Immature natural killer cell (primary cell): Measurements from ENCODE around the gene TMEM187. TPM values are rescaled to one million over a fixed set of nuclear protein-coding genes. Genes with fewer than 3 reads are reported as not detected.
A peak's percentile ranks its signal among the peaks of the same experiment; 100 is the strongest.
"Not testable (repeated sequence)": the region's sequence is repeated elsewhere in the genome, so short reads cannot be mapped to it uniquely, and the experiment has no call there.

ENCODE experiments used
- DNase-seq, 3 donors: peaks; one replicate each; pipeline ENCODE4 v3.0.0; 2022; ENCODE audit warnings: mixed read lengths in 1 of 3
- H3K27ac Mint-ChIP-seq, 6 donors: one replicate each; pipeline ENCODE4 v1.8.0; 2020; ENCODE audit warnings: mixed read lengths in 6 of 6, mild to moderate bottlenecking in 5 of 6, inconsistent platforms in 4 of 6, moderate library complexity in 3 of 6
- H3K27me3 Mint-ChIP-seq, 3 donors: one replicate each; pipeline ENCODE4 v1.8.0; 2020 to 2021; ENCODE audit warnings: low read depth in 3 of 3, mild to moderate bottlenecking in 3 of 3, mixed read lengths in 3 of 3, moderate library complexity in 3 of 3, inconsistent platforms in 1 of 3
- H3K36me3 Mint-ChIP-seq, 3 donors: one replicate each; pipeline ENCODE4 v1.8.0; 2020; ENCODE audit warnings: mixed read lengths in 3 of 3, inconsistent platforms in 2 of 3, mild to moderate bottlenecking in 2 of 3
- H3K4me1 Mint-ChIP-seq, 2 donors: one replicate each; pipeline ENCODE4 v1.8.0; 2020; ENCODE audit warnings: inconsistent platforms in 2 of 2, mild to moderate bottlenecking in 2 of 2, mixed read lengths in 2 of 2, moderate library complexity in 1 of 2
- H3K4me3 Mint-ChIP-seq, 5 donors: one replicate each; pipeline ENCODE4 v1.8.0; 2020; ENCODE audit warnings: mild to moderate bottlenecking in 5 of 5, mixed read lengths in 5 of 5, inconsistent platforms in 3 of 5, moderate library complexity in 3 of 5
- H3K9me3 Mint-ChIP-seq, 6 donors: one replicate each; pipeline ENCODE4 v1.8.0; 2020; ENCODE audit warnings: mild to moderate bottlenecking in 6 of 6, mixed read lengths in 6 of 6, inconsistent platforms in 4 of 6, moderate library complexity in 3 of 6
- polyA plus RNA-seq, 3 donors: library from polyadenylated mRNA; unstranded; fragments of 300-500 nt; fragmentation: Illumina TruSeq; gene quantifications; one replicate each; pipeline ENCODE4 v1.2.3, GENCODE V29; 2021

Gene TMEM187
- polyA plus RNA-seq, 3 donors from 2014 or later, result 4.1 to 17.5 (median 5.2) TPM

- DNase-seq, result no peak
- Mint-ChIP-seq H3K4me1 (peaks cover 6 to 11% of the 10 kb centered on the region in 2 donors), H3K27me3 (peaks cover 2 to 12% (median 3%) of the 10 kb centered on the region in 3 donors), H3K4me3 (no peak overlapping the region), H3K9me3 (no peaks in the 10 kb centered on the region), H3K27ac (no peak overlapping the region), H3K36me3 (no peaks in the 10 kb centered on the region)
These were observed 19.6 kb downstream of the TMEM187 start for GRCh38 chrX:153992180-153992579.

GRCh38 chrX:153993079-153993478 is 20.5 kb downstream of the TMEM187 start:
- H3K4me1 Mint-ChIP-seq, result peaks cover 6 to 10% of the 10 kb centered on the region in 2 donors
- H3K27me3 Mint-ChIP-seq, result peaks cover 2 to 10% (median 3%) of the 10 kb centered on the region in 3 donors
- H3K27ac Mint-ChIP-seq, result no peak overlapping the region
- no peak overlapping the region for H3K4me3 Mint-ChIP-seq
- no peaks in the 10 kb centered on the region for H3K36me3 Mint-ChIP-seq
- no peak for DNase-seq
- H3K9me3 Mint-ChIP-seq, result no peaks in the 10 kb centered on the region

- H3K4me1 Mint-ChIP-seq, result peaks cover 6 to 10% of the 10 kb centered on the region in 2 donors
These were observed 21.4 kb downstream of the TMEM187 start for GRCh38 chrX:153993978-153994377.

GRCh38 chrX:153994398-153994797 is 21.8 kb downstream of the TMEM187 start:
- H3K9me3 Mint-ChIP-seq, H3K27me3 Mint-ChIP-seq, H3K4me3 Mint-ChIP-seq, DNase-seq, H3K27ac Mint-ChIP-seq, H3K36me3 Mint-ChIP-seq: not testable (repeated sequence)
- H3K4me1 Mint-ChIP-seq, result peaks cover 6 to 10% of the 10 kb centered on the region in 2 donors

More at GRCh38 chrX:153993978-153994377, 21.4 kb downstream of the TMEM187 start:
- H3K27me3 Mint-ChIP-seq, result peaks cover 2 to 8% (median 3%) of the 10 kb centered on the region in 3 donors
- no peaks in the 10 kb centered on the region for H3K9me3 Mint-ChIP-seq
- no peak overlapping the region for H3K27ac Mint-ChIP-seq
- DNase-seq, result no peak
- no peak overlapping the region for H3K4me3 Mint-ChIP-seq
- no peaks in the 10 kb centered on the region for H3K36me3 Mint-ChIP-seq

- peaks cover 1 to 3% (median 2%) of the 10 kb centered on the region in 3 donors for H3K27me3 Mint-ChIP-seq
- H3K4me1 Mint-ChIP-seq, result peaks cover 0 to 1% of the 10 kb centered on the region in 2 donors
- no peaks in the 10 kb centered on the region for H3K36me3 Mint-ChIP-seq
- H3K4me3 Mint-ChIP-seq, result no peak overlapping the region
- H3K27ac Mint-ChIP-seq, result no peak overlapping the region
- no peaks in the 10 kb centered on the region for H3K9me3 Mint-ChIP-seq
- DNase-seq, result no peak
These were observed 22.9 kb downstream of the TMEM187 start for GRCh38 chrX:153995504-153995903.

GRCh38 chrX:153999359-154000037 is 26.9 kb downstream of the TMEM187 start:
- H3K27me3 Mint-ChIP-seq, result peaks cover 3 to 5% (median 4%) of the 10 kb centered on the region in 3 donors
- H3K36me3 Mint-ChIP-seq, result peaks cover 0 to 4% (median 0%) of the 10 kb centered on the region in 3 donors
- peaks cover 19 to 22% of the 10 kb centered on the region in 2 donors for H3K4me1 Mint-ChIP-seq
- DNase-seq, result no peak
- H3K27ac Mint-ChIP-seq, result no peak overlapping the region
- no peak overlapping the region for H3K4me3 Mint-ChIP-seq
- H3K9me3 Mint-ChIP-seq, result no peaks in the 10 kb centered on the region

- Mint-ChIP-seq H3K27me3 (peaks cover 3 to 5% (median 4%) of the 10 kb centered on the region in 3 donors), H3K36me3 (peaks cover 0 to 4% (median 0%) of the 10 kb centered on the region in 3 donors), H3K9me3 (no peaks in the 10 kb centered on the region), H3K27ac (no peak overlapping the region), H3K4me1 (peaks cover 19 to 23% of the 10 kb centered on the region in 2 donors), H3K4me3 (no peak overlapping the region)
- DNase-seq, result no peak
These were observed 27.5 kb downstream of the TMEM187 start for GRCh38 chrX:154000051-154000450.

GRCh38 chrX:154002215-154002719 is 29.7 kb downstream of the TMEM187 start:
- no peaks in the 10 kb centered on the region for H3K9me3 Mint-ChIP-seq
- peak; percentile 75 to 80 (median 76) for DNase-seq
- peaks cover 19 to 23% of the 10 kb centered on the region in 2 donors for H3K4me1 Mint-ChIP-seq

GRCh38 chrX:154004315-154004714 is 31.8 kb downstream of the TMEM187 start:
- peaks cover 4 to 8% (median 5%) of the 10 kb centered on the region in 3 donors for H3K27me3 Mint-ChIP-seq
- no peak for DNase-seq
- peaks cover 25 to 26% of the 10 kb centered on the region in 2 donors for H3K4me1 Mint-ChIP-seq
- peaks cover 3 to 11% (median 5%) of the 10 kb centered on the region in 3 donors for H3K36me3 Mint-ChIP-seq
- no peak overlapping the region for H3K4me3 Mint-ChIP-seq
- H3K27ac Mint-ChIP-seq, result peak overlapping the region in 2 of 6 donors; percentile 2 to 68
- no peaks in the 10 kb centered on the region for H3K9me3 Mint-ChIP-seq

More at GRCh38 chrX:154002215-154002719, 29.7 kb downstream of the TMEM187 start:
- peak overlapping the region; percentile 75 to 88 (median 82) for H3K4me3 Mint-ChIP-seq
- peak overlapping the region; percentile 66 to 94 (median 89) for H3K27ac Mint-ChIP-seq
- peaks cover 4 to 5% (median 4%) of the 10 kb centered on the region in 3 donors for H3K27me3 Mint-ChIP-seq
- peaks cover 0 to 4% (median 0%) of the 10 kb centered on the region in 3 donors for H3K36me3 Mint-ChIP-seq

- peaks cover 3 to 8% (median 4%) of the 10 kb centered on the region in 3 donors for H3K27me3 Mint-ChIP-seq
- peak overlapping the region in 1 of 6 donors; percentile 16 for H3K27ac Mint-ChIP-seq
- no peak overlapping the region for H3K4me3 Mint-ChIP-seq
- DNase-seq, result no peak
- H3K9me3 Mint-ChIP-seq, result no peaks in the 10 kb centered on the region
- peaks cover 19 to 20% of the 10 kb centered on the region in 2 donors for H3K4me1 Mint-ChIP-seq
- peaks cover 3 to 11% (median 5%) of the 10 kb centered on the region in 3 donors for H3K36me3 Mint-ChIP-seq
These were observed 34.4 kb downstream of the TMEM187 start for GRCh38 chrX:154006947-154007346.

GRCh38 chrX:154008521-154008920 is 36.0 kb downstream of the TMEM187 start:
- peak overlapping the region in 1 of 6 donors; percentile 1 for H3K27ac Mint-ChIP-seq
- H3K27me3 Mint-ChIP-seq, result peaks cover 0 to 5% (median 3%) of the 10 kb centered on the region in 3 donors
- no peak for DNase-seq
- no peaks in the 10 kb centered on the region for H3K9me3 Mint-ChIP-seq
- peaks cover 7 to 9% of the 10 kb centered on the region in 2 donors for H3K4me1 Mint-ChIP-seq
- peaks cover 3 to 11% (median 5%) of the 10 kb centered on the region in 3 donors for H3K36me3 Mint-ChIP-seq
- H3K4me3 Mint-ChIP-seq, result no peak overlapping the region

GRCh38 chrX:154010330-154011087 is 38.0 kb downstream of the TMEM187 start:
- H3K36me3 Mint-ChIP-seq, result peaks cover 3 to 6% (median 5%) of the 10 kb centered on the region in 3 donors
- DNase-seq, result no peak
- H3K9me3 Mint-ChIP-seq, result no peaks in the 10 kb centered on the region
- H3K27me3 Mint-ChIP-seq, result peaks cover 0 to 5% (median 3%) of the 10 kb centered on the region in 3 donors
- H3K4me1 Mint-ChIP-seq, result peaks cover 5 to 7% of the 10 kb centered on the region in 2 donors
- H3K27ac Mint-ChIP-seq, result no peak overlapping the region
- H3K4me3 Mint-ChIP-seq, result no peak overlapping the region

- no peak for DNase-seq
- Mint-ChIP-seq H3K9me3 (no peaks in the 10 kb centered on the region), H3K4me3 (no peak overlapping the region), H3K27me3 (peaks cover 0 to 5% (median 3%) of the 10 kb centered on the region in 3 donors), H3K4me1 (peaks cover 6 to 7% of the 10 kb centered on the region in 2 donors), H3K36me3 (peaks cover 3 to 9% (median 5%) of the 10 kb centered on the region in 3 donors), H3K27ac (no peak overlapping the region)
These were observed 39.1 kb downstream of the TMEM187 start for GRCh38 chrX:154011376-154012335.
